Mucosa of descending colon (tissue), 3 donors: ENCODE results near the gene FBXW11. TPM values are rescaled to one million over a fixed set of nuclear protein-coding genes. Genes with fewer than 3 reads are reported as not detected.

Experiments
- ATAC-seq: fragments of 200-7000 bp; cut with Tn5 transposase; one replicate; pipeline ENCODE4 v1.9.1; 2020; ENCODE audit warnings: mild to moderate bottlenecking, moderate library complexity
- DNase-seq, 3 donors: peaks; one replicate each; pipeline ENCODE4 v3.0.0-alpha.2; 2020
- H3K36me3 ChIP-seq: fragments of 200-600 bp; one replicate; pipeline ENCODE4 v1.8.0; 2021; ENCODE audit warnings: low read depth, mild to moderate bottlenecking
- H3K4me1 ChIP-seq: fragments of 200-600 bp; one replicate; pipeline ENCODE4 v1.8.0; 2021; ENCODE audit warnings: low read depth, mild to moderate bottlenecking
- H3K4me3 ChIP-seq: fragments of 200-600 bp; one replicate; pipeline ENCODE4 v1.8.0; 2021; ENCODE audit warnings: mild to moderate bottlenecking
- H3K9me3 ChIP-seq: fragments of 200-600 bp; one replicate; pipeline ENCODE4 v1.8.0; 2021; ENCODE audit warnings: mild to moderate bottlenecking
- intact Hi-C, 2 donors: fragments of 100-400 bp; cut with DNase I in 1 of 2; cut with micrococcal nuclease in 1 of 2; formaldehyde crosslinking; loops; one replicate each; pipeline versions ENCODE4 v1.11.0 to v1.11.1; 2022; cut with DNase I, micrococcal nuclease
- total RNA-seq, 3 donors: library from RNA; stranded (reverse); fragmentation: NEBNext Ultra II Directional in 2 of 3; extraction: Animal tissue kit (Norgen Biotek cat#: 25700) in 2 of 3; gene quantifications; one replicate each; pipeline versions ENCODE4 v1.2.1 to v1.2.4, GENCODE V29; 2021 to 2023
- TF ChIP-seq, protein P1 (sequence below): fragments of 200-600 bp; IDR thresholded peaks from one replicate; pipeline ENCODE4 v1.8.0; 2022; ENCODE audit warnings: antibody characterized with exemption, mild to moderate bottlenecking
- donor health status: DM: no; HTN: no; CAD: no; lungs with moderate emphysema.
- donor health status: DM: no; HTN: no; CAD: no.
- donor health status: DM: no; HTN: yes; CAD: no.

Gene FBXW11
- total RNA-seq, 3 donors from 2014 or later: 37.2 to 50.2 (median 39.5) TPM

DNA sequence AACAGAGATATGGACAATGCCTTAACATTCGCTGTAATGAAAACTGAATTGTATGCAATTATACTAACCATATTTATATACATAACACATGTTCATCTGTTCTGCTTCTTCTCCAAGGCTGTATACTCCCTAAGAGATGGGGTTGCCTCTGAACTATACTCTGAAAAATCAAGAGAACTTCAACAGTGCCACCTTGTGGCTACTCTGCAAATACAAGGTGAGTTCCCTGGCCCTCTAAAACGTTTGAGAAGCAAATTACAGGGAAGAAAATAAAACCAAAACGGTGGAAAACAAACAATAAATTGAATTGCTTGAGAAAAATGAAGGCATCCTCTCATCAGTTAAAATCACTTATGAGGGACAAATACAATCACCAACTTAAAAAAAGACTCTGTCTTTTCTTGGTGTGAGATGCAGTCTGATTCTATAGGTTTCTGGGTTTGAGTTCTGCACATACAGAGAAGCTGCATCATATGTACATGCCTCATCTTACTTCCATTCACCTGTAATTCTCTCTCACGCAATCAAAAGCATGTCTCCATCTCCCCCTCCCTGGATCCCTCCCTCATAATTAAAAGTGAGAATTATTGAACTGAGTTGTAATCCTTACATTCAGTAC lies 98.6 kb downstream of the FBXW11 start:
- peak in 1 of 3 donors; percentile 74 for DNase-seq
- H3K4me1 ChIP-seq: no peaks in the 10 kb centered on the region
- no peaks in the 10 kb centered on the region for H3K36me3 ChIP-seq
- ATAC-seq: peak; percentile 81
- intact Hi-C loops: loop anchor here in 1 of 2 donors (5.0 kb wide), 1 partner anchor 491 kb away; the partner anchor contains the start of gene FGF18
- no peak overlapping the region for H3K4me3 ChIP-seq
- no peaks in the 10 kb centered on the region for H3K9me3 ChIP-seq
- TF ChIP-seq, protein P1, sequence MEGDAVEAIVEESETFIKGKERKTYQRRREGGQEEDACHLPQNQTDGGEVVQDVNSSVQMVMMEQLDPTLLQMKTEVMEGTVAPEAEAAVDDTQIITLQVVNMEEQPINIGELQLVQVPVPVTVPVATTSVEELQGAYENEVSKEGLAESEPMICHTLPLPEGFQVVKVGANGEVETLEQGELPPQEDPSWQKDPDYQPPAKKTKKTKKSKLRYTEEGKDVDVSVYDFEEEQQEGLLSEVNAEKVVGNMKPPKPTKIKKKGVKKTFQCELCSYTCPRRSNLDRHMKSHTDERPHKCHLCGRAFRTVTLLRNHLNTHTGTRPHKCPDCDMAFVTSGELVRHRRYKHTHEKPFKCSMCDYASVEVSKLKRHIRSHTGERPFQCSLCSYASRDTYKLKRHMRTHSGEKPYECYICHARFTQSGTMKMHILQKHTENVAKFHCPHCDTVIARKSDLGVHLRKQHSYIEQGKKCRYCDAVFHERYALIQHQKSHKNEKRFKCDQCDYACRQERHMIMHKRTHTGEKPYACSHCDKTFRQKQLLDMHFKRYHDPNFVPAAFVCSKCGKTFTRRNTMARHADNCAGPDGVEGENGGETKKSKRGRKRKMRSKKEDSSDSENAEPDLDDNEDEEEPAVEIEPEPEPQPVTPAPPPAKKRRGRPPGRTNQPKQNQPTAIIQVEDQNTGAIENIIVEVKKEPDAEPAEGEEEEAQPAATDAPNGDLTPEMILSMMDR: peak; percentile 66

DNA sequence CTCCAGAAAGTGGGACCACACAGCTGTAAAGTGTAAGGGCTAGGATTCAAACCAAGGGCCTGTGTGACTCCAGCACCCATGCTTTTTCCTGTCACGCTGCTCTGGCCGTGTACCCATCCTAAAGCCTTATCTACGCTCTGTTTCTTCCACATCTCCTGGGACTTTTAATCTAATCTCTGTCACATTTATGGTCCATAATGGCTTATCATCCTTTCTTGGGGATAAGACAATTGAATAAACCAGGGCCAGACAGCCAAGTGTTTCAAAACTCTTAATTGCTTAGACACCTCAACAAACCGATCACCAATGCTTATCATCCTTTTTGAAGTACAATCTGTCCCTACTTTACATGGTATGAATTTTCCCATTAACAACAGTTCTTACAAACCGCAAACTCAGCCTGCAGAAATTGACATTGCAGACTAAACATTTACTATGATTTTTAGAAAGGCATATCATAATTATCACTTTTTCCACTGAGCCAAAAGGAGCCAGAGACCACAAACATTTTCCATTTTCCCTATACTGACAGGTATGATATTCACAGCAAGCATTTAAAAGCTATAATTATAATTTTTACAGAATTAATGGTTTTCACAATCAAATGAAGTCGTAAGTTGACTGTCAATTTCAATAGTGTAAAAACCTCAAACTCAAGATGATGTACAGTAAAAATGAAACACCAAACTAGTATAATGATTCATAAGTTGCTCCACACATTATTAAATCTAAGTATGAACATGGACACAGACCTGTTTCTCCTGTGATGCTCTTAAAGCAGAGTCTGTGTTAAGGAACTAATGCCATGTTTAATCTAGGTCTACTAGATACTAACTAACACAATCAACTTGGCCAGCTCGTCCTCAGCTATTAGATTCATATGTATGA lies 99.5 kb downstream of the FBXW11 start:
- no peaks in the 10 kb centered on the region for H3K4me1 ChIP-seq
- intact Hi-C loops: loop anchor here in 1 of 2 donors (5.0 kb wide), 1 partner anchor 490 kb away; the partner anchor contains the start of gene FGF18

DNA sequence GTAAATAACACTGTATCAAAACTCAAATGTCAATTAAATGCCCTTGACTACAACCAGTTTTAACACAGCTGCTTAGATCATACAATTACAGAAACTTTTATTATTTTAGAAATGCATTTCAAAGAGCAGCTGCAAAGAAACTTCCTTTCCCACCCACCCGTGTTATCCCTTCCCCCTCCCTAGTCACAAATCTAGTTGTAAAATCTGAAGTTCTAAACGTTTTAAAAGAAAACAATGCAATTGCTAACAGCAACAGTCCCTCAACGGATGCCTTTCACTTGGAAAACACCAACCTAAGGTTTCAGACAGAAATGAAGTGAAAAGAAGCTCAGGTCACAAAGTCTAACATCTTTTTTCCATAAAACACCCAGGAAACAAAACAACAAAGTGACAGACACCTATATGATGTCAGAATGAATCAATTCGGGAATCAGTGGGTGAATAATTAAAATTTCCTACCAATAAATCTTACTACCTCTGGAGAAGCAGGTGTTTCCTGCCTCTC lies 100.3 kb downstream of the FBXW11 start:
- intact Hi-C loops: loop anchor here in 1 of 2 donors (5.0 kb wide), 1 partner anchor 489 kb away; the partner anchor contains the start of gene FGF18
- Histone ChIP-seq H3K4me3 (no peak overlapping the region), H3K9me3 (no peaks in the 10 kb centered on the region), H3K4me1 (no peaks in the 10 kb centered on the region), H3K36me3 (no peaks in the 10 kb centered on the region)
- DNase-seq: no peak
- ATAC-seq: no peak
- TF ChIP-seq, protein P1: no peak

More for the DNA sequence above, 99.5 kb downstream of the FBXW11 start:
- ATAC-seq (no peak), DNase-seq (no peak)
- TF ChIP-seq, protein P1: no peak
- Histone ChIP-seq H3K36me3 (no peaks in the 10 kb centered on the region), H3K9me3 (no peaks in the 10 kb centered on the region), H3K4me3 (no peak overlapping the region)

DNA sequence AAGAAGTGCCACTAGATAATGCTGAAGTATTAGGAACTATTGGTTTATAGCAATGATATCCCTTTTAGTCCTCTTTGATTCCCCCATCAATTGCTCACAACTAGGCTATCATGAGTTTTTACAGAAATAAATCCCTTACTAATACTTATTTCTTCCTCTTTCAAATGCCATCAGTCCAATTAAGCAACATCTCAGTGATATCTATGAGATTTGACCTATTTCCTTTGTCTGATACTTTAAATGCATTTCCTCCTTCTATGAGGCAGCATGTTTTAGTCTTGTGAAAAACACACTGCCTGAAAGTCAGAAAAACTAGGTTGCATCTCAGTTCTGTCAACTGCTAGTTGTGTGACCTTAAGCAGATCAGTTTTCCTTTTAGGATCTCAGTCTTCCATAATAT lies 101.6 kb downstream of the FBXW11 start:
- DNase-seq (no peak), ATAC-seq (no peak)
- intact Hi-C loops: loop anchor here in 1 of 2 donors (5.0 kb wide), 1 partner anchor 488 kb away; the partner anchor contains the start of gene FGF18
- Histone ChIP-seq H3K36me3 (no peaks in the 10 kb centered on the region), H3K4me3 (no peak overlapping the region), H3K9me3 (no peaks in the 10 kb centered on the region), H3K4me1 (no peaks in the 10 kb centered on the region)
- TF ChIP-seq, protein P1: no peak

DNA sequence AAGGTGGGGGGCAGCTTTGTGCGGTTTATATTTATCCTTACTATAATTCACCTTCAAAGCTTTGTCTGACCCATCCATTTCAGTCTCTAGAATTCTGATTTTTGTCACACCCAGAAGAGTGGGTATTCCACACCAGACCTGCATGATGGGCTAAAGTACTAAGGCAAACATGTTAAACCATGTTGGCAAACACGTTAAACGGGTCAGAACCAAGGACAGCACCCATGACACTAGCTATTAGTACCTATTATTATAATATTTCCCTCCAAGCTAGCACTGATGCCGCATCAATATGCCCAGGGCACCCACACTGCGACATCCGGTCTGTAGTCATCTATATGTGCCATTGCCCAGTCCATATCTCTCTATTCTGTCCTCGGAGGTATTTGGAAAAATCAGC lies 104.7 kb downstream of the FBXW11 start:
- no peak for ATAC-seq
- no peaks in the 10 kb centered on the region for H3K9me3 ChIP-seq
- no peak for DNase-seq
- no peaks in the 10 kb centered on the region for H3K36me3 ChIP-seq
- TF ChIP-seq, protein P1: no peak
- H3K4me3 ChIP-seq: no peak overlapping the region
- H3K4me1 ChIP-seq: no peaks in the 10 kb centered on the region
- intact Hi-C loops: no loop called here
